Tongue (tissue), 2 donors: Measurements from ENCODE around the gene PSD2. TPM values are rescaled to one million over a fixed set of nuclear protein-coding genes. Genes with fewer than 3 reads are reported as not detected.
A peak's percentile ranks its signal among the peaks of the same experiment; 100 is the strongest.

Experiments used
- DNase-seq: peaks from one replicate; pipeline ENCODE4 v3.0.0-alpha.2; 2015
- total RNA-seq: library from RNA; depleted of rRNA; stranded (reverse); fragments of >200 nt; gene quantifications from one replicate; pipeline ENCODE4 v1.2.3, GENCODE V29; 2014

PSD2 gene
- total RNA-seq, 1 donor from 2014 or later, result 0.10 TPM

DNA sequence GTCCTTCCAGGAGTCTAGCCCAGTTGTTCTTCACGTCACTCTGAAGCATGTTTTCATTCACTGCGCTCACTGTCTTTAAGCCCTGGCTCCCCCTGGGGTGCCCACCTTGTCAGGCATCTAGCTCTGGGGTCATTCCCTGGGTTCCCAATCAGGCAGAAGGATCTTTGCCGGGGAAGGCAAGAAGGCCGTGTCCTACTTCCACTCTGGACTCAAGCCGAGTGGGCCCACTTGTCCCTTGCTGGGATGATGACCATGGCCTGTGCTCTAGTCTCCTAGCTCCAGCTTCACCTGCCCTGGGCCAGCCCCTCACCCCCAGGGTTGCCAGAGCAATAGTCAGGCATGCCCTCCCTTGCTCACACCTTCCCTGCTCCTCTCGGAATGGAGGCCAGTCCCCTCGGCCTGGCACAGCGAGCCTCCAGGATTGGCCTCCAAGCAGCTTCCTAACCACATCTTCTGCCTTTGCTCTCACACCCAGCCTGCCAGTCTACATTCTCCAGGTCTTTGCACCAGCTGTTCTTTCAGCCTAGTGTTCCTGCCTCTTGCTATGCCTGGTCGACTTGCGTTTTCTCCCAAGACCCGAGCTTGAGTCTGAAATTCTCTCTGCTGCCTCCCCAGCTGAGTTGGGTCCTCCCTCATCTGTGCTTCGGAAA is 32.2 kb upstream of the PSD2 start:
- no peak for DNase-seq

DNA sequence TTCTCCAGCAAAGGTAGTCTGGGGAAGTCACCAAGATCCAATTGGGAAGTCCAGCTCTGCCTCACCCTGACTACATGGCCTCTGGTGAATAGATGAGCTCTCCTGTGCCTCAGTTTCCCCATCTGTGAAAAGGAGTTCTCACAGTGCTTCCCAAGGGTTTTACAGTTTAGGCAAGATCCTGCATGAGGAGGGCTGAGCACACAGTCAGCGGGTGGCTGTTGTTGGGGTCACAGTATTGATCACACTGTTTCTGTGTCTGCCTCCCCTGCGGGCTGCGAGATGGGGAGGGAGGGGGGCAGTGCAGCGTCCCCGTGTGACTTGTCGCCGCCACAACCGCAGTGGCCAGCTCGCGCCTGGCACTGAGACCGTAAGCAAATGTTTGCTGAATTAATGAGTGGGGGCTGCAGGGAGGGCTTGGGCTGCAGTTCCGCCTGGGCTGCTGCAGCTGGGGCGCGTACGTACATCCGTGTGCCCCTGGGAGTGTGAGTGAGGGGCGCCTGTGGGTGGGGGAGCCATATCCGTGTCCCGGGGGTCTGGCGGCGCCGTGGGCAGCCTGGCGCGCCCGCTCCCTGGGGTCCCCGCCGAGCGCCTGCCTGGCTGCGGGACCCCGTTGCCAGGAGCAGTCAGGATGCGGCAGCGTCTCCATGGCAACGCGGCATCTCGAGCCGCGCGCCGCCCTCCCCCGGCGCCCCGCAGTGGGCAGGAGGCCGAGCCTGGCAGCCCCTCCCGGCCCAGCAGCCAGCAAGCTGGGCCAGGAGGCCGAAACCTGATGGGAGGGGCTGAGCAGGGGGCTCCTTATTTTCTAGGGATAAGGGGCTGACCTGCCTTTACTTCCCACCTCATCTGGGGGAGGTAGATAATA is 31.4 kb upstream of the PSD2 start:
- peak; percentile 72 for DNase-seq

DNA sequence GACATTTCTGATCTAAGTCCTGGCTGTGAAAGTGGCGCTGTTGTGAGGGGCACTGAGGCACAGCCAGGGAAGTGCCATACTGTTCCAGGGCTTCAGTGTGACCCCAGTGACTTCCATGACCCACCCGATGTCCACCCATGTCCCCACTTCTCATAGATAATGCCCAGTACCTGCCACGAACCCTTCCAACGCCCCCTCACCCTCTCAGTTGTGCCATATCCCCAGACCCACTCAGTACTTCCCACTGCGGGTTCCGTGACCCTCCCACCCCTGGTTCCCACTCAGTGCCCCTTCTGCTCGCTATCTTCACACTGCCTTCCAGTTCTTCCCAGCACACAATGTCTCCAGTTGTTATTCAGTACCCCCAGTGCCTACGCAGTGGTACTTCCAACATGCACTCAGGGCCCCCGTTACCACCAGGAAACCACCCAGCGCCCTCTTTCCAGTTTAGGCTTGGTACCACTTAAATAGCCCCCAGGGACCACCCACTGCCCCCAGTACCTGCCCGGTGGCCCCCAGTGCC is 30.7 kb upstream of the PSD2 start:
- DNase-seq, result no peak

DNA sequence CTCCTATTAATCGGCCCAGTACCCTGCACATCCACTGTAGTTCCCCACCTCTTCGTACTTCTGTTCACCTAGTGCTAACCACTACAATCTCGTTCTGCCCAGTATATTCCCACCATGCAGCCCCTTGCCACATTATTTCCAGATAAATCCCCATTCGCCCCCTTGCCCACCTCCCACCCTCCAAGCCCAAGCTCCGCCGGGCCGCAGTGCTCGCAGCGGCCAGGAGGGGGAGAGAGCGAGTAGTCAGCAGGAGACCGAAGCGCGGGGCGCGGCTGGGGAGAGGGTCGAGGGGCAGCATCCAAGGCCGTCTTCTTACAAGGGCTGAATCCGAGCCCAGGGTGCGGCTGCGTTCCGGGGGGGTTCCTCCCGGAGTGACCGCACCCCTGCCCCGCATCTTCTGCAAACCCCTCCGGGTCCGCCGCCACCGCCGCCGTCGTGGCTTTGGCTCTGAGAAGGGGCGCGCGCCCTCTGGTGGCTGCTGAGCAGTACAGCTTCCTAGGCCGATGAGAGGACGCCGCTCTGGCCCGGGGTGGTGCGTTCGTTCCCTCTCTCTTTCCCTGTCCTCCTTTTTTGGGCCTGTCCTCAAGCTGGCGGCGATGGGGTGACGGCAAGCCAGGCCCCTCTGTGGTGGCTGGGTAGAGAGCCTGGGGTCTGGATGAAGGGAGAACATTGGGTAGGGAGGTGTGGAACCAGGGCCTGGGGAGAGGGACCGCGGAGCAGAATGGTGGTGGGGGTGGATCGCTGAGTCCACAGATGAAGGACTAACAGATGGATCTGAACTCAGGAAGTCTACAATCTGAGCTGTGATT is 30.0 kb upstream of the PSD2 start:
- peak; percentile 91 for DNase-seq

DNA sequence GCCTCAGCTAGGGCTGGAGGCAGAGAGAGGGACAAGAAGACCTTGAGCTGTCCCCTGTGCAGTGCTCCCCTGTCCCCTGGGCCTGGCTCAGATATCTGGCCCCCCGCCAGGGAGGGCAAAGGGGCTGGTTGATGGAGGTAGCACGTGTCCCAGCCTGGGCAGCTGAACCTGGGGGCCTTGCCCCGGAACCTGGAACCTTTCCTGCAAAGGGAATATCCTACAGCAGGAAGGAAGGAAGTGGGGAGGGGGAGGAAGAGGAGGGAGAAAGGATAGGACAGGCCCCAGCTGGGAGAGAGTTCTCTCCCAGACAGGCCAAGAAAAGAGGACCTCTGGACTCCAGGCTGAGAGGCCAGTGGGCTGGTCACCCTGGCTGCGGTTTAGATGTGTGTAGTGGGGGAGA is 27.6 kb upstream of the PSD2 start:
- DNase-seq, result no peak

DNA sequence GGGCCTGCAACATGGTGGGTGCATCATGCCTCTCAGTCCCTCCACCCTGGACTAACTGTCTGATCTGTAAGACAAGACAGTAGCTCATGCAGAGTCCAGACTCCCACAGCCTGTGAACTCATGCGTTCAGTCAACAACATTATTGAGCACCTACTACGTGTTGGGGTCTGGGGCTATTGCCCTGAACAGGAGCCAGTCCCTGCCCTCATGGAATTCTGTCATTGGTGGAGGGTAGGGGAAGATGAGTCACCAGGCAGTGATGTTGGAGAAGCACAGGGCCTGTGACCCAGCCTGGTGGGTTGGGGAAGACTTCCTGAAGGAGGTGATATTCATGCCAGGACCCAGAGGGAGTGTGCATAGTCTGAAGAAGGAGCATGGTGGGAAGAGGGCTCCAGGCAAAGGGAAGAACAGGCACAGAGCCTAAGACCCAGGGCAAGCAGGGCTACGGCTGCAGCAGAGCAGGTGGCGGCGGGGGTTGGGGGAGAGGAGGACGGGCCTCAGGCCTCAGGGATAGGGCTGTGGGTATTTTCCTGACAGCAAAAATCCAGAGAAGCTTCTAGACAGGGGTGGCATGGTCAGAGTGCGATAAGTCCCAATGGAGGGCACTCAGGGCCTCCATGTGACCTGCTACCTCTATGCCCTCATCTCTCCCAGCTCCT is 26.7 kb upstream of the PSD2 start:
- DNase-seq, result no peak

DNA sequence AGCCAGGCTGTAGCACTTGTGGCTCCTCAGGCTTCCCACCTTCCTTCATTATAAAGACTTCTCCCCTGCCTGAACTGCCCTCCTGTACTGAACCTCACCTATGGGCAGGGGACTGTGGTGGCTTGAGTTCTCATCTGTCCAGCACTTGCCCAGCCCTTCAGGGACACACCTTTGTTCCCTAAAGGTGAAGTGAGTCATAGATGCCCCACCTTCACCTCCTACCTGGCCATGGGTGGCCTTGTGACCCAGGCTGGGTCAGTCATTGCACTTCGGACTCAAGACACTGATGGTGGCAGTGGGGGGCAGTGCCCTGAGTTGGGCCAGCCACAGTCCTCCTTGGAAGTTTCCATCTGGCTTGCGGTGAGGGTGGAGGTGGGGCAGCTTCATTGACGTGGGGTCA is 26.1 kb upstream of the PSD2 start:
- no peak for DNase-seq

DNA sequence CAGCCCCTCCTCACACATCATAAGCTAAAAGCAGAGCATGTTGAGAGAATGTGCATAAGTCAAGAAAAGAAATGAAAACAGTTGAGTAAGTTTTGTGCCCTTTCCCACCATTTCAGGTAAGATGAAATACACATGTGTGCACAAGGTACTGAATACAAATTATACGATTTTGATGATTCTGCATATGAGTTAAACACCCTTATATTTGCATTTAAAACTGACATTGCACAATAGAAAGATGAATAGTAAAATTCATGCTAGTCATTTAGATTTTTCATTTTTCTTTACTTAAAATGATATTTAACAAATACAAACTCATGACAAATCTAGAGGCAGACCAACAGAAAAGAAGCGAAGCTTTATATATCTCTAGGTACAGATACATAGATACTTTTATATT is 24.9 kb upstream of the PSD2 start:
- no peak for DNase-seq

DNA sequence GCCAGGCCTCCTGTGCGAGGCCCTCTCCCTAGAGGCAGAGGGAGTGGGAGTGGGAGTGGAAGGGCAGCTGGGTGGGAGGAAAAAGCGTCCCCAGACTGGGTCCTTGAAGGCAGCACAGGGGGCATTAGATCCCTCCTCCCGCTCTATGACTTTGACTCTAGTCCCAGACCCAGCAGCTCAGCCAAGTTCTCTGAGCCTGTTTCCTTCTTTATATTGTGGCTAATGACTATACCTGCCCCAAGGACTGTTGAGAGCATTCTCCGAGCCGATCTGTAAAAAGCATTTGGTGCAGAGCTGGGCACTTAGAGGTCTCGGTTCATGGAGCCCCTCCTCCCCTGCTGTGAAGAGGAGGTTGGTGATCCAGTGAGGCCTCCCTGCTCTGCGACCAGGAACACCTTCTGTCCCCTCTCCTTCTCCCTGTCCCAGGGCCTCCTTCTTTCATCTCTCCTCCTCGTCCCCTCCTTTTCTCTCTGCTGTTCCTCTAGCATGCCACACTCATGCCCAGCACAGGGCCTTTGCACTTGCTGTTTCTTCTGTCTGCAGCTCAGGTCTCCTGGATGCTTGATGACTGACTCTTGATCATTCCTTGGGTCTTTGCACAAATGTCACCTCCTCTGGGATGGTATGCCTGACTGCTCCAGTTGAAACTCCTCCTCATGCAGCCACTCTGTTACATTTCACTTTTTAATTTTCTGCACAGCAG is 23.4 kb upstream of the PSD2 start:
- DNase-seq, result no peak

DNA sequence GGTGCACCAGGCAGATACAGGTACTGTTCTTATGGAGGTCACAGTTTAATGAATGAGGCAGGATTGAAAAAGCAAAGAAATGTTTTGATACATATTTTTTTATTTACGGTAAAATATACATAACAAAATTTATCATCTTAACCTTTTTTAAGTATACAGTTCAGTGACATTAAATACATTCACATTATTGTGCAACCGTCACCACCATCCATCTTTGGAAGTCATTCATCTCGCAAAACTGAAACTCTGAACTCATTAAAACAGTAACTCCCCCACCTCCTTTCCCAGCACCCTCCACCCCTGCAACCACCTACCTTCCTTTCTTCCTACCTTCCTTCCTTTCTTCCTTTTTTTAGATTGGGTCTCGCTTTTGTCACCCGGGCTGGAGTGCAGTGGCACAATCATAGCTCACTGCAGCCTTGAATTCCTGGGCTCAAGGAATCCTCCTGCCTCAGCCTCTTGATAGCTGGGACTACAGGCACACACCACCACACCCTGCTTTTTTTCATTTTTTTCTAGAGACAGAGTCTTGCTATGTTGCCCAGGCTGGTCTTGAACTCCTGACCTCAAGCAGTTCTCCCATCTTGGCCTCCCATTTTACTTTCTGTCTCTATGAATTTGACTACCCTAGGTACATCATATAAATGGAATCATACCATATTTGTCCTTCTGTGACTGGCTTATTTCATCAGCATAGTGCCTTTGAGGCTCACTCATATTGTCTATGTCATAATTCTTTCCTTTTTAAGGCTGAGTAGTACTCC is 22.5 kb upstream of the PSD2 start:
- no peak for DNase-seq

DNA sequence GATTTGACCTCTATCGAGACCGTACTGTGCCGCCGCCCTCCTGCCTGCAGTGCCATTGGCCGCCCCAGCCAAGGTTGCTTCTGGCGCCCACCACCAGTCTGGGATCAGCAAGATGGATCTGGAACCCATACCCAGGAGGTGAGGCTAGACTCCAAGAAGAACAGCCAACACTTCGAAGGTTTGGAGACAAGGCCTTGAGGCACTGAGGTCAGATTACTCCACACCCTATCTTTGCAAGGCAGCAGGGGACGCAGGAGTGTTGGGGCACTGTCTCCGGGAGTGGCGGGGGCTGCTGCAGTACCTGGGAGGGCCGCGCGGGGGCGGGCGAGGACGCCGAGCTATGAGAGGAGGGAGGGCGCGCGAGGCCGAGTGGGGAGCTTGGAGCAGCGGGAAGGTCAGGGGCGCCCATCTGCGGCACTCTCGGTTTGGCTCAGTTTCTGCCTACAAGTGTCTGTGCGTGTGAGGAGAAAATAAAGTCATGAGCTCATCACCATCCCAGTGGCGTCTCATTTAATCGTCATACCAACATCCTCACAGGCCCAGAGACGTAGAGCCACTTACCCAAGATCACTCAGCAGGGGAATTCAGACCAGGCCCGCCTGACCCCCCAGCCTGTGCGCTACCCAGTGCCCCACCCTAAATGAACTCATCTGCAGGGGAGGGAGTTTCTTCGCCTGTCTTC is 20.5 kb upstream of the PSD2 start:
- peak; percentile 73 for DNase-seq

DNA sequence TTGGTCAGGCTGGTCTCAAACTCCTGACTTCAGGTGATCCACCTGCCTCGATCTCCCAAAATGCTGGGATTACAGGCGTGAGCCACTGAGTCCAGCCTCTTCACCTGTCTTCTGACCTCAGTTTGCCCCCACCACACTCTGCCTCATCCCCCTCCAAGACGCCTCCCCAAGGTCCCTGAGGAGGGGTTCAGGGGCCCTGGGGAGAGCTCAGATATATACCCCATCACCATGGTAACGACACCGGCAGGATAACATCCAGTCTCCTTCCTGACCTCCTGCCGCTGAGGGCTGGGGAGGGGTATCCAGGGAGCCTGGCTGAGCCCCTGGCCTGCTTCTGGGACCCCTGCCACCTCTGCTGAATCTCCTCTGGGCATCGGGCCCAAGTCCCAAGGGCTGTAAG is 19.7 kb upstream of the PSD2 start:
- DNase-seq, result no peak

DNA sequence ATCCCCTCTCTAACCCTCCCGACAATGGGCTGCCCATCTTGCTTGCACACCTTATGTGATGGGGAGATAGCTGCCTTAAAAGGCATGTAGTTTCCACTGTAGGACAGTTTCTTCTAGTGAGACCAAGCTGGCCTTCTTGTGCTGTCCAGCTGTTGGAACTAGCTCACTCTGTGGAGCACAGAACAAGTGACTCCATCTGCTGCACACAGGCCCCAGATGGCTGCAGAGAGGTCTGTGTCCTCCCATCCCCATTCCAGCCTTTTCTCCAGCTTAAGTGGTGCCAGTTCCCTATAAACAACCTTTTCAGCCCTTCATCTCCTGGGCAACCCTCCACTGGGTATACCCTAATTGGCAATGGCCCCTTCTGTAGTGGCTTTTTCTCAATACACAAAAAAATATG is 18.7 kb upstream of the PSD2 start:
- DNase-seq, result no peak

DNA sequence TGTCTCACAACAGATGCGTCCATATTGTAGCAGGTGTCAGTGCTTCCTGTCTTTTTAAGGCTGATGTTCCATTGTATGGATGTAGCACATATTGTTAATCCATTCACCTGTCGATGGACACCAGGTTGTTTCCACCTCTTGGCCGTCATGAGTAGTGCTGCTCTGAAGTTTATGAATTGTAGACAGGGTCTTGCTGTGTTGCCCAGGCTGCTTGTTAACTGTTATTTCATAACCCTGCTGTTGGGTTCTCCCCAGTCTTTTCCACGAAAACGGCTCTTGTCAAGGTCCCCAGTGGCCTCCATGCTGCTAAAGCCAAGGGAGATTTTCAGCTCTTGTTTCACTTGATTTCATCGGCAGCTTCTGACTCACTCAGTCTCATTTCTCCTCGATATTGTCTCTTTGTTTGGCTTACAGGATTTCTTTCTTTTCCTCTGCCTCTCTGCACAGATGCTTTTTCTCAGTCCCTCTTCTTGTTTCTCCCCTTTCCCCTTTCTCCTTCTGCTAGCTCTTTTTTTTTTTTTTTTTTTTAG is 12.1 kb upstream of the PSD2 start:
- DNase-seq, result no peak

DNA sequence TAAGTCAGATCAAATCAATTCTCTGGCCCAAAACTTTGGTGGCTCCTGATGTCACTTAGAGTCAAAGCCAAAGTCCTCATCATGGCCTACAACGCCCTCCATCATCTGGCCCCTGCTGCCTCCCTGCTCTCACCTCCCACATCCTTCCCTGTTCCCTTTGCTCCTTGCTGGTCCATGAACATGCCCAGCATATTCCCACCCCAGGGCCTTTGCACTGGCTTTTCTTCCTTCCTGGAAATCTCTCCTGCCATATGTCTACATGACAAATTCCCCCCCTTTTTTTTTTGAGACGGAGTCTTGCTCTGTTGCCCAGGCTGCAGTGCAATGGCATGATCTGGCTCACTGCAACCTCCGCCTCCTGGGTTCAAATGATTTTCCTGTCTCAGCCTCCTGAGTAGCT is 11.1 kb upstream of the PSD2 start:
- DNase-seq, result no peak

DNA sequence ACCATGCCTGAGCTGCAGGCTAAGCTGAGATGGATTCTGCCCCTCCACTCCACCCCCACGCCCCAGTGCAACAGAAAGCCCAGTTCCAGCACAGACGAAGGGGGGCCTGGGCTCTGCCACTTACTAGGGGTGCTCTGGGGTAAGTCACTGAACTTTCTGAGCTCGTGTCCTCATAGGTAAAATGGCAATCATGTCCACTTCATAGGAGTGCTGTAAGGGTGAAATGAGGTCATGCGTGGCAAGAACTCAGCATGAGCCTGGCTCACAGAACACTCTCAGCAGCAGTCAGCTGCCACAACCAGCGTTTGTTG is 8.4 kb upstream of the PSD2 start:
- no peak for DNase-seq

DNA sequence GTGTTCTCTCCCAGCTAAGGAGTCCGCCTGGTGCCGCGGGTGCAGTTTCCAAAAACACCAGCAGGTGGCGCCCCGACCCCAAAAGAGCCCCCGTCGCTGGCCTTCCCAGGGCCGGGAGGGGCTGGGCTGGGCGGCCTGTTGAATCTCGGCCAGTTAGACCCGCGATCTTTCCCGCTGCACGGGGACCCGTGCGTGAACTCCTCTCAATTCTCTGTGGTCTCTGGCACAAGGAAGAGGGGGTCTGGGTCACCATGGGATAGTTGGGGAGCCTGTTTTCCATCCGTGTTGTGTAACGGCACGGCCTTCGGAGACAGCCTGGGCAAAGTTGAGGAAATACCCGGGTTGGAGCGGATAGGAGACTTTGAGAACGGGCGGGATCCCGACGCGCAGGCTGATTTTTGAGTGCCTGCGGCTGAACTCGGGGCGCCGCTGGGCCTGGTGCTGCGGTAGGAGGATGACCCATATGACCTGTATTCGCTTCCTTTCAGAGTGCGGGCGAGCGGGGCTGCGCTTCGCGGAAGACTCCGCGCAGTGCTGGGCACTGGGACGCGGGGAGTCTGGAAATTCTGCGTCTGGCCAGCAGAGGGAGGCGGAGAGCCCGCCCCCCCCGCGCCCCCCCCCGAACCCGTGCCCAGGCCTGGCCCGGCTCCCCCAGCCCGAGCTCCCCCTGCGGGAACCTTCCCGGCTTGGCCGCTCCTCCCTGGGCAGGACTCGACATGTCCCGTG is 7.9 kb upstream of the PSD2 start:
- DNase-seq, result peak; percentile 93

DNA sequence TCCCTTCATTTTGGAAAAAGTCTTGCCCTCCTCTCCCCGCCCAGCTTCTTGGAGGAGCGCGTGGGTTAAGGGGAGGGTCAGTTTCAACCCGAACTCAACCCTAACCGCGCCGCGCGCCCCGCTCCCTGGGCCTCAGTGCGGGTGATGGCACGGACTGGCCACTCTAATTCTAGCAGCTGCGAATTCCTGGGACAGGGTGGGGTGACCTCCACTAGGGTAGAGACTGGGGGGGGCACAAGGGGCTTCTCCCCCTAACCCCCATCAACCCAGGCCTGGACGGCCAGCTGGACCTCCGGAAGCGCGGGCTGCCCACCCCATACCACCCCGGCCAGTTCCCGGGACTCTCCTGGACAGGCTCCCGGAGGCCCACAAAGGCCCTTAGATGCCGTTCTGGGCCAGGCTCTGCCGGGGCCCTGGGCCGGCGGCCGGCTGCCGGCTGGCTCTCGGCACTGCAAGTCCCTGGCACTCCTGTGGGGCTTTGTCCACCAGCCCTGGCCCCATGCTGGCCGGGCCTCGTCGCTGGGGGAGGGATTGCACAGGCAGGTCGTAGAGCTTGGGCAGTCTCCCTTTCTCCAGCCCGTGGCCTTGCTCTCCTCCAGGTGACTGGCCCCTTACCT is 7.2 kb upstream of the PSD2 start:
- no peak for DNase-seq
